Neural progenitor cell (in vitro differentiated cells): ENCODE data around the gene DCLRE1C. TPM values are rescaled to one million over a fixed set of nuclear protein-coding genes. Genes with fewer than 3 reads are reported as not detected.

Experiments used
- DNase-seq: peaks from one replicate; pipeline ENCODE4 v3.0.0-alpha.2; 2016; ENCODE audit warnings: low spot score
- H2AFZ ChIP-seq: fragments of 200-600 bp; sonication (generic); replicated peaks from 2 replicates; pipeline ENCODE4 v1.6.1; 2016; ENCODE audit warnings: antibody characterized with exemption
- H3F3A ChIP-seq: fragments of 200-600 bp; sonication (generic); 2 replicates; pipeline ENCODE4 v1.6.1; 2016; ENCODE audit warnings: antibody characterized with exemption, low read depth
- H3K27ac ChIP-seq: fragments of 200-600 bp; sonication (generic); 2 replicates; pipeline ENCODE4 v1.5.1; 2016; ENCODE audit warnings: mild to moderate bottlenecking
- H3K27me3 ChIP-seq: fragments of 200-600 bp; sonication (generic); 2 replicates; pipeline ENCODE4 v1.6.1; 2016; ENCODE audit warnings: mild to moderate bottlenecking, moderate library complexity
- H3K36me3 ChIP-seq: fragments of 200-600 bp; sonication (generic); 2 replicates; pipeline ENCODE4 v1.5.1; 2016
- H3K4me1 ChIP-seq: fragments of 200-600 bp; sonication (generic); 2 replicates; pipeline ENCODE4 v1.6.1; 2016; ENCODE audit warnings: mixed run types
- H3K4me2 ChIP-seq: fragments of 200-600 bp; sonication (generic); 2 replicates; pipeline ENCODE4 v1.6.1; 2016
- H3K4me3 ChIP-seq: fragments of 200-600 bp; sonication (generic); 2 replicates; pipeline ENCODE4 v1.5.1; 2016
- H3K79me2 ChIP-seq: fragments of 200-600 bp; sonication (generic); 2 replicates; pipeline ENCODE4 v1.6.1; 2016; ENCODE audit warnings: low read depth
- H3K9ac ChIP-seq: fragments of 200-600 bp; sonication (generic); 2 replicates; pipeline ENCODE4 v1.6.1; 2016
- H3K9me3 ChIP-seq: fragments of 200-600 bp; sonication (generic); 2 replicates; pipeline ENCODE4 v1.5.1; 2016; ENCODE audit warnings: low read depth
- H4K20me1 ChIP-seq: fragments of 200-600 bp; sonication (generic); 2 replicates; pipeline ENCODE4 v1.6.1; 2016; ENCODE audit warnings: low read depth
- H3K27ac Mint-ChIP-seq: 3 replicates; pipeline ENCODE4 v1.8.0; 2021; ENCODE audit warnings: mixed read lengths
- H3K27me3 Mint-ChIP-seq: 2 replicates; pipeline ENCODE4 v1.8.0; 2022; ENCODE audit warnings: low read depth, mild to moderate bottlenecking, inconsistent platforms, moderate library complexity, mixed read lengths; ENCODE audit not compliant: insufficient read depth
- H3K36me3 Mint-ChIP-seq: 3 replicates; pipeline ENCODE4 v1.8.0; 2021; ENCODE audit warnings: mixed read lengths
- H3K4me1 Mint-ChIP-seq: 3 replicates; pipeline ENCODE4 v1.8.0; 2021; ENCODE audit warnings: mixed read lengths
- H3K4me3 Mint-ChIP-seq: 3 replicates; pipeline ENCODE4 v1.8.0; 2021; ENCODE audit warnings: mild to moderate bottlenecking, moderate library complexity, mixed read lengths
- H3K9me3 Mint-ChIP-seq: 3 replicates; pipeline ENCODE4 v1.8.0; 2020; ENCODE audit warnings: mixed read lengths
- CTCF ChIP-seq: fragments of 200-600 bp; sonication (generic); IDR thresholded peaks from 2 replicates; pipeline ENCODE4 v1.5.1; 2017; ENCODE audit warnings: antibody characterized with exemption, mild to moderate bottlenecking
- EZH2 ChIP-seq: fragments of 200-600 bp; sonication (generic); IDR thresholded peaks from 2 replicates; pipeline ENCODE4 v1.6.1; 2017; ENCODE audit warnings: antibody characterized with exemption, mild to moderate bottlenecking, moderate library complexity
- EZH2phosphoT487 ChIP-seq: fragments of 200-600 bp; sonication (generic); IDR thresholded peaks from 2 replicates; pipeline ENCODE4 v1.6.1; 2017; ENCODE audit warnings: antibody characterized with exemption
- total RNA-seq: library from RNA; depleted of rRNA; stranded (reverse); fragments of >200 nt; gene quantifications from 2 replicates; pipeline ENCODE4 v1.2.3, GENCODE V29; 2015; ENCODE audit warnings: low replicate concordance

Gene DCLRE1C
- total RNA-seq, 1 donor from 2014 or later, result 4.5 TPM

- TF ChIP-seq EZH2 (no peak), CTCF (no peak), EZH2phosphoT487 (no peak)
Measured at GRCh38 chr10:14917827-14918226, 36.1 kb downstream of the DCLRE1C start.

GRCh38 chr10:14916600-14916999 is 37.3 kb downstream of the DCLRE1C start:
- H3K9me3 ChIP-seq, result no peaks in the 10 kb centered on the region
- H3K27me3 Mint-ChIP-seq, result peaks cover 1% of the 10 kb centered on the region
- no peaks in the 10 kb centered on the region for H3F3A ChIP-seq
- no peak overlapping the region for H3K27ac ChIP-seq
- H4K20me1 ChIP-seq, result no peaks in the 10 kb centered on the region
- no peaks in the 10 kb centered on the region for H3K27me3 ChIP-seq
- peaks cover 83% of the 10 kb centered on the region for H3K36me3 Mint-ChIP-seq
- no peak overlapping the region for H3K4me2 ChIP-seq
- H3K9ac ChIP-seq, result no peak overlapping the region
- no peak for DNase-seq
- H3K79me2 ChIP-seq, result no peaks in the 10 kb centered on the region
- peaks cover 23% of the 10 kb centered on the region for H3K36me3 ChIP-seq
- H3K4me3 Mint-ChIP-seq, result no peak overlapping the region
- peaks cover 55% of the 10 kb centered on the region for H3K9me3 Mint-ChIP-seq
- no peak overlapping the region for H3K4me3 ChIP-seq
- H2AFZ ChIP-seq, result no peak overlapping the region
- H3K27ac Mint-ChIP-seq, result no peak overlapping the region
- H3K4me1 ChIP-seq, result no peaks in the 10 kb centered on the region
- H3K4me1 Mint-ChIP-seq, result no peaks in the 10 kb centered on the region
- TF ChIP-seq CTCF, result no peak
- TF ChIP-seq EZH2phosphoT487, result no peak
- TF ChIP-seq EZH2, result no peak

More at GRCh38 chr10:14917827-14918226, 36.1 kb downstream of the DCLRE1C start:
- H3K4me1 ChIP-seq, result no peaks in the 10 kb centered on the region
- no peak for DNase-seq
- no peaks in the 10 kb centered on the region for H3F3A ChIP-seq
- no peak overlapping the region for H3K4me2 ChIP-seq
- H3K27me3 ChIP-seq, result no peaks in the 10 kb centered on the region
- H3K27ac ChIP-seq, result no peak overlapping the region
- peaks cover 23% of the 10 kb centered on the region for H3K36me3 ChIP-seq
- no peaks in the 10 kb centered on the region for H3K79me2 ChIP-seq
- Mint-ChIP-seq H3K4me1 (no peaks in the 10 kb centered on the region), H3K36me3 (peaks cover 82% of the 10 kb centered on the region), H3K27me3 (no peaks in the 10 kb centered on the region), H3K4me3 (no peak overlapping the region), H3K27ac (no peak overlapping the region), H3K9me3 (peaks cover 49% of the 10 kb centered on the region)
- no peak overlapping the region for H2AFZ ChIP-seq
- H3K9me3 ChIP-seq, result no peaks in the 10 kb centered on the region
- H4K20me1 ChIP-seq, result no peaks in the 10 kb centered on the region
- no peak overlapping the region for H3K4me3 ChIP-seq
- no peak overlapping the region for H3K9ac ChIP-seq

- Histone ChIP-seq H2AFZ (no peak overlapping the region), H3K9me3 (no peaks in the 10 kb centered on the region), H3K79me2 (no peaks in the 10 kb centered on the region), H3K4me3 (no peak overlapping the region), H3K27ac (no peak overlapping the region), H3K4me2 (no peak overlapping the region), H3K4me1 (no peaks in the 10 kb centered on the region), H3K9ac (no peak overlapping the region), H3K36me3 (peaks cover 18% of the 10 kb centered on the region), H3F3A (no peaks in the 10 kb centered on the region), H3K27me3 (no peaks in the 10 kb centered on the region), H4K20me1 (no peaks in the 10 kb centered on the region)
- Mint-ChIP-seq H3K9me3 (peaks cover 60% of the 10 kb centered on the region), H3K27me3 (peaks cover 3% of the 10 kb centered on the region), H3K27ac (no peak overlapping the region), H3K4me3 (no peak overlapping the region), H3K36me3 (peaks cover 85% of the 10 kb centered on the region), H3K4me1 (no peaks in the 10 kb centered on the region)
- TF ChIP-seq EZH2phosphoT487, result no peak
- no peak for TF ChIP-seq CTCF
- no peak for TF ChIP-seq EZH2
- DNase-seq, result no peak
Measured at GRCh38 chr10:14911801-14912200, 42.1 kb downstream of the DCLRE1C start.
